HG02798 (cell line): ENCODE results near the gene MRS2.
"Not testable (repeated sequence)": the region's sequence is repeated elsewhere in the genome, so short reads cannot be mapped to it uniquely, and the experiment has no call there.

Source experiments
- ATAC-seq: cut with Tn5 transposase; IDR thresholded peaks from one replicate; pipeline ENCODE4 v1.9.1; 2021; ENCODE audit warnings: mild to moderate bottlenecking; ENCODE audit not compliant: unreplicated experiment, poor library complexity

The MRS2 gene

GRCh38 chr6:24385536-24386269, 17.0 kb upstream of the MRS2 start:
- ATAC-seq, result no peak

GRCh38 chr6:24387818-24388217, 14.9 kb upstream of the MRS2 start:
- ATAC-seq, result no peak

GRCh38 chr6:24391208-24391607, 11.5 kb upstream of the MRS2 start:
- no peak for ATAC-seq

- peak; percentile 90 for ATAC-seq
Observed at GRCh38 chr6:24391756-24392405, 10.9 kb upstream of the MRS2 start.

- ATAC-seq, result no peak
Observed at GRCh38 chr6:24394061-24394779, 8.5 kb upstream of the MRS2 start.

- ATAC-seq, result no peak
Observed at GRCh38 chr6:24394780-24395437, 7.8 kb upstream of the MRS2 start.

GRCh38 chr6:24396824-24397223, 5.9 kb upstream of the MRS2 start:
- no peak for ATAC-seq

- no peak for ATAC-seq
Observed at GRCh38 chr6:24397631-24398030, 5.1 kb upstream of the MRS2 start.

- ATAC-seq, result not testable (repeated sequence)
Observed at GRCh38 chr6:24400045-24401039, 2.4 kb upstream of the MRS2 start.

- ATAC-seq, result no peak
Observed at GRCh38 chr6:24401458-24401857, 1.3 kb upstream of the MRS2 start.

- no peak for ATAC-seq
Observed at GRCh38 chr6:24403501-24403824, 727 bp downstream of the MRS2 start.

GRCh38 chr6:24405262-24405661, 2.5 kb downstream of the MRS2 start:
- no peak for ATAC-seq

GRCh38 chr6:24408719-24409410, 6.1 kb downstream of the MRS2 start:
- ATAC-seq, result peak; percentile 82

GRCh38 chr6:24410622-24411021, 7.9 kb downstream of the MRS2 start:
- ATAC-seq, result no peak

- no peak for ATAC-seq
Observed at GRCh38 chr6:24412294-24412693, 9.6 kb downstream of the MRS2 start.

GRCh38 chr6:24414531-24414930, 11.8 kb downstream of the MRS2 start:
- ATAC-seq, result not testable (repeated sequence)

GRCh38 chr6:24415753-24416152, 13.0 kb downstream of the MRS2 start:
- peak; percentile 76 for ATAC-seq

GRCh38 chr6:24419526-24419925, 16.8 kb downstream of the MRS2 start:
- ATAC-seq, result no peak

- ATAC-seq, result no peak
Observed at GRCh38 chr6:24425091-24425490, 22.4 kb downstream of the MRS2 start.
